Suprapubic skin (tissue), 4 donors: ENCODE data around the gene GARS1. TPM values are rescaled to one million over a fixed set of nuclear protein-coding genes. Genes with fewer than 3 reads are reported as not detected.
A peak's percentile ranks its signal among the peaks of the same experiment; 100 is the strongest.
"Not testable (repeated sequence)": the region's sequence is repeated elsewhere in the genome, so short reads cannot be mapped to it uniquely, and the experiment has no call there.

ENCODE experiments used
- DNase-seq, 2 donors: peaks; one replicate each; pipeline ENCODE4 v3.0.0-alpha.2; 2019; ENCODE audit warnings: low spot score in 2 of 2
- H3K27ac ChIP-seq: fragments of 200-600 bp; sonication (generic); one replicate; pipeline ENCODE4 v1.5.1; 2019
- H3K27me3 ChIP-seq: fragments of 200-600 bp; sonication (generic); one replicate; pipeline ENCODE4 v1.5.1; 2019
- H3K36me3 ChIP-seq: fragments of 200-600 bp; sonication (generic); one replicate; pipeline ENCODE4 v1.5.1; 2019
- H3K4me1 ChIP-seq: fragments of 200-600 bp; sonication (generic); one replicate; pipeline ENCODE4 v1.5.1; 2019
- H3K4me3 ChIP-seq: fragments of 200-600 bp; sonication (generic); one replicate; pipeline ENCODE4 v1.5.1; 2019; ENCODE audit warnings: mild to moderate bottlenecking
- H3K9me3 ChIP-seq: fragments of 200-600 bp; sonication (generic); one replicate; pipeline ENCODE4 v1.5.1; 2019
- CTCF ChIP-seq, 2 donors: fragments of 200-600 bp in 1 of 2; fragments of 450-650 bp in 1 of 2; sonication (generic) in 1 of 2; IDR thresholded peaks; one replicate each; pipeline ENCODE4 v1.5.1; 2016 to 2019; ENCODE audit warnings: antibody characterized with exemption in 2 of 2, mild to moderate bottlenecking in 1 of 2, moderate library complexity in 1 of 2
- EP300 ChIP-seq: sonication (generic); formaldehyde crosslinking; IDR thresholded peaks from one replicate; pipeline ENCODE4 v1.6.1; 2017; ENCODE audit warnings: antibody characterized with exemption
- POLR2A ChIP-seq, 2 donors: fragments of 450-650 bp; IDR thresholded peaks; one replicate each; pipeline ENCODE4 v1.6.1; 2017; ENCODE audit warnings: antibody characterized with exemption in 2 of 2, mild to moderate bottlenecking in 2 of 2, moderate library complexity in 2 of 2
- POLR2AphosphoS5 ChIP-seq, 3 donors: sonication (generic); formaldehyde crosslinking; IDR thresholded peaks; one replicate each; pipeline ENCODE4 v1.6.1; 2017; ENCODE audit warnings: antibody characterized with exemption in 3 of 3
- WGBS: methylation state at CpG from one replicate; pipeline ENCODE4 v1.1.5; 2018; 5-methylcytosine and 5-hydroxymethylcytosine counted together
- total RNA-seq, 4 donors: library from RNA; depleted of rRNA; stranded (reverse); fragments of >200 nt; gene quantifications; one replicate each; pipeline ENCODE4 v1.1.0, GENCODE V29; 2016

Gene GARS1
- total RNA-seq, 4 donors from 2014 or later: 72.5 to 116 (median 97.6) TPM

DNA sequence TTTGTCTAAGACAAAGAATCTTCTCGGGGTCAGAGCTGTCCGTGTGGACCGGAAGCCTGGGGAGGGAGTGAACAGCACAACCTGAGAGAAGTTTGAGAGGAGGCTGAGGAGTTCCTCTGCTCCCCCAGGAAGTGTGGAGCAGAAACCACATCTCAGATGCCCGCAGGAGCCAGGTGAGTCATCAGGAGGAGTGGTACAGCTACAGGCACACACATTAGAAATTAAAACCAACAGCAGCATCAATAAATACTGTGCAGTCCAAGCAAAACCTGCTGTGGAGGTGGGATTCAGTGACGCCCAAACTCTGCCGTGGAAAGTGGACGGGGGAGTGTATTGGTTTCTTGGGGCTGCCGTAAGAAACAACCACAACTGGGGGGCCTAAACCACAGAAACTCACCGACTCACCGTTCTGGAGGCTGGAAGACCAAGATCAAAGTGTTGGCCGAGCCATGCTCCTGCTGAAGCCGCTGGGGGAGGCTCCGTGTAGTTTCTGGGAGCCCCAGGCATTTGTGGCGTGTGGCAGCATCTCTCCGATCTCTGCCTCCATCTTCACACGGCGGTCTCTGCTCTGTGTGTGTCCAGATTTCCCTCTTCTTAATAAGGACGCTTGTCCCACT is 31.2 kb upstream of the GARS1 start:
- WGBS: 79% methylated on average over 18 of the region's 18 CpGs
- DNase-seq: no peak
- peak overlapping the region; percentile 24 for H3K27ac ChIP-seq
- H3K9me3 ChIP-seq: no peaks in the 10 kb centered on the region
- no peaks in the 10 kb centered on the region for H3K27me3 ChIP-seq
- H3K36me3 ChIP-seq: peaks cover 32% of the 10 kb centered on the region
- peaks cover 28% of the 10 kb centered on the region for H3K4me1 ChIP-seq
- H3K4me3 ChIP-seq: no peak overlapping the region
- TF ChIP-seq CTCF (IDR thresholded peaks at IDR 0.05) (no peak), POLR2AphosphoS5 (IDR thresholded peaks at IDR 0.05) (no peak), EP300 (no peak), POLR2A (IDR thresholded peaks at IDR 0.05) (no peak)

DNA sequence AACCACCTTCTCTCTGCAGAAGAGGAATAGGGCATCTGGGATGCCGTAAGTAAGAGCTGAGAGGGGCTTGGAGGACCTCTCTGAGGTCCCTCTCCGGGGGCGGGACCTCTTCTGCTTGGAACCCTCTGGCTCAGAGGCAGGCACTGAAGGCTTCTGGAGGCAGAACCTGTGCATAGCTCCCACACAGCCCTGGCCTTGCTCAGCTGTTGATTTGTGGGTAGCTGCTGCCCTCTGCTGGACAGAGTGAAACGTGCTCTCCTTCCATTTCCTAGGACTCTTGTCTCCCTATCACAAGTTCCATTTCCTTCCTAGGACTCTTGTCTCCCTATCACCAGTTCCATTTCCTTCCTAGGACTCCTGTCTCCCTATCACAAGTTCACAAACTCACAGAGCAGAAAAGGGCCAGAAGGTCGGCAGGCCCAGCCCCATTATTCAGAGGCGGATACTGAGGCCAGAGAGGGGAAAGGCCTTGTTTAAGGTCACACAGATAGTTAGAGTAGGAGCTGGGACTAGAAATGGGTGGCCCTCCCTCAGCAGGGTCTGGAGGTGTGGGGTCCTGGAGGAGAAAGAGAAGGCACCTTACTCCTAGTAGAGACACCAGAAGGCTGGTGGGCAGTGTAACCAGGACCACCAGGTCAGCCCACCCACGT is 30.3 kb upstream of the GARS1 start:
- 43% methylated on average over 7 of the region's 7 CpGs for WGBS
- no peak overlapping the region for H3K4me3 ChIP-seq
- TF ChIP-seq CTCF (IDR thresholded peaks at IDR 0.05) (peak; percentile 74 to 77), POLR2AphosphoS5 (IDR thresholded peaks at IDR 0.05) (no peak)
- H3K9me3 ChIP-seq: no peaks in the 10 kb centered on the region
- H3K27me3 ChIP-seq: no peaks in the 10 kb centered on the region
- H3K36me3 ChIP-seq: peaks cover 36% of the 10 kb centered on the region
- H3K27ac ChIP-seq: no peak overlapping the region
- peak; percentile 87 to 90 for DNase-seq
- H3K4me1 ChIP-seq: peaks cover 28% of the 10 kb centered on the region

DNA sequence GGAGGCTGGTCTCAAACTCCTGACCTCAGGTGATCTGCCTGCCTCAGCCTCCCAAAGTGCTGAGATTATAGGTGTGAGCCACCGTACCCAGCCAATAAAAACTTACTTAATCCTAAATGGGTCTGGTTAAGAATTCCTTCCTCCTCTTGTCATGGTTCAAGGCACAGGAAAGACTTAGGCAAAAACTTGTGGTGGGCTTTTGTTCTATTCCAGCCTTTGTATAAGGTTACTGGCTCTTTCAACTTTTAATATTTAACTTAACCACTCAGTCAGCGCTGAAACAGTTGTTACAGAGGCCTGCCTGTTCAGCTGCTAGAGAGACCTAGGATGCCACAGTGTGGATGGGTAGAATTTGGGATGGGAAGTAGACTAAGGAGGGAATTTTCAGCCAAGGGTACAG is 28.1 kb upstream of the GARS1 start:
- Histone ChIP-seq H3K9me3 (no peaks in the 10 kb centered on the region), H3K4me1 (peaks cover 14% of the 10 kb centered on the region), H3K36me3 (peaks cover 36% of the 10 kb centered on the region), H3K27ac (no peak overlapping the region), H3K27me3 (no peaks in the 10 kb centered on the region), H3K4me3 (no peak overlapping the region)
- WGBS: 94% methylated on average over 2 of the region's 2 CpGs
- no peak for TF ChIP-seq POLR2A (IDR thresholded peaks at IDR 0.05)
- DNase-seq: no peak

DNA sequence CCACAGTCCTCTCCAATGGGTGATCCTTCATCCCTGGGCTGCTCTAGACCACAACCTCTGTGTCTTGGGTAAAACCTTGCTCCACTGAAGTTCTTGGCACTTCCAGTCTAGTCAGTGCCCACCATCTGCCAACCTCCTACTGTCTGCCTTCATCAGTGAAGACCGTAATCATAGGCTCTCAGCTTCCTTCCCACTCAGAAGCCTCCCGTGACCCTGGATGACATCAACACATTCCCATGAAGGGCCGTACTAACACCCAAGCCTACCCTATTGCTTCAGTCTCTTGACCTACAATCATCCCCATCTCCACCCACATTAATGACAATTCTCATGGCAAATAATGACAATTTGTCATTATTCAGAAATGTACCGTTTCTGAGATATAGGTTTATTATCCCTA is 27.6 kb upstream of the GARS1 start:
- 85% methylated on average over 4 of the region's 4 CpGs for WGBS

GRCh38 chr7:30570238-30570637 is 24.4 kb upstream of the GARS1 start:
- H3K9me3 ChIP-seq, H3K4me3 ChIP-seq, H3K27ac ChIP-seq, H3K27me3 ChIP-seq, H3K4me1 ChIP-seq, DNase-seq: not testable (repeated sequence)
- 90% methylated on average over 4 of the region's 4 CpGs for WGBS
- peaks cover 32% of the 10 kb centered on the region for H3K36me3 ChIP-seq

More for the DNA sequence above, 27.6 kb upstream of the GARS1 start:
- peaks cover 14% of the 10 kb centered on the region for H3K4me1 ChIP-seq
- TF ChIP-seq POLR2AphosphoS5 (IDR thresholded peaks at IDR 0.05) (no peak), CTCF (IDR thresholded peaks at IDR 0.05) (no peak), EP300 (no peak), POLR2A (IDR thresholded peaks at IDR 0.05) (no peak)
- no peaks in the 10 kb centered on the region for H3K27me3 ChIP-seq
- DNase-seq: no peak
- H3K27ac ChIP-seq: no peak overlapping the region
- H3K36me3 ChIP-seq: peaks cover 36% of the 10 kb centered on the region
- H3K9me3 ChIP-seq: no peaks in the 10 kb centered on the region
- H3K4me3 ChIP-seq: no peak overlapping the region

DNA sequence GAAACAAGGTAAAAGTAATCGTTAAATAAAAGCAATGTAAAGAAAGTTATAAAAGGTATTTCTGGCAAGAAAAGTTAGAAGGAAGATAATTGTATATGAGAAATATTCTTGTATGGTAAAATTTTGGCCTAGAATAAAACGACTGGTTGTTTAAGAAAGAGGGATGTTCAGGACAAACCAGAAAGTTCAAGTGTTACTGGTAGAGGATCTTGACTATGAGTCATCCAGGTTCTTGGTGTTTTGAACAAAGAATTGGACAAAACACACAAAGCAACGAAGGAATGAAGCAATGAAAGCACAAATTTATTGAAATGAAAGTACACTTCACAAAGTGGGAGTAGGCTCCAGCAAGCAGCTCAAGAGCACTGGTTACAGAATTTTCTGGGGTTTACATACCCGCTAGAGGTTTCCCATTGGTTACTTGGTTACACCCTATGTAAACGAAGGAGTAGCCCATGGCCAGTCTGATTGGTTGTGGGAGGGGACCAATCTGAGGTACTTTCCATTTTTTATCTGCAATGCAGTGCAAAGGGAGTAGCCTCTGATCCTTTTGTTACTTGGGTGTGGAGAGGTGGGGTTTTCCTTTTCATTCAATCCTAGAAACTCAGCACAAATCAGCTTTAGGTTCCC is 22.4 kb upstream of the GARS1 start:
- DNase-seq: no peak
- Histone ChIP-seq H3K27me3 (no peaks in the 10 kb centered on the region), H3K27ac (no peak overlapping the region), H3K4me1 (no peaks in the 10 kb centered on the region), H3K36me3 (peaks cover 29% of the 10 kb centered on the region), H3K9me3 (no peaks in the 10 kb centered on the region), H3K4me3 (no peak overlapping the region)
- WGBS: 78% methylated on average over 5 of the region's 5 CpGs
- no peak for TF ChIP-seq POLR2A (IDR thresholded peaks at IDR 0.05)
- TF ChIP-seq POLR2AphosphoS5 (IDR thresholded peaks at IDR 0.05): no peak
- no peak for TF ChIP-seq CTCF (IDR thresholded peaks at IDR 0.05)
- TF ChIP-seq EP300: no peak
